HG03460 (cell line): ENCODE results near the gene KCNJ15.
"Not testable (repeated sequence)": the region's sequence is repeated elsewhere in the genome, so short reads cannot be mapped to it uniquely, and the experiment has no call there.

Source experiments
- ATAC-seq: cut with Tn5 transposase; IDR thresholded peaks from one replicate; pipeline ENCODE4 v1.9.1; 2021; ENCODE audit not compliant: unreplicated experiment

The KCNJ15 gene

DNA sequence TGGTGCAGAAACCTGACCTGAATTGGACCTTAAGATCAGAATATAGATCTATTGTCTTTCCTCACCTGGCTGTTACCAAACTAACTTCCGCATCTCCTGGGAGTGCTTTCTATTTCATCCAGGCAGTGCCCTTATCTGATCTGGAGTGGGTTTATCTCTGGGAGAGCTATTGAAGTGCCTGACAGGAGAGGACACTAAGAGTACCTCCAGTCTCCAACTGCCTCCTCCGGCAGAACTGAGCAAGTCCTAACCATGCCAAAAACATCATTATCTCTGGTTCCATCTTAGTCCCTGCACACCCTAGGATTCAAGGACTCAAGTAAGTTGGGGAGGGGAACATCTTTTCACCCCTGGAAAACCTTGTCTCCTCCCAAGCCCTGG lies 12.4 kb upstream of the KCNJ15 start:
- ATAC-seq, result no peak

DNA sequence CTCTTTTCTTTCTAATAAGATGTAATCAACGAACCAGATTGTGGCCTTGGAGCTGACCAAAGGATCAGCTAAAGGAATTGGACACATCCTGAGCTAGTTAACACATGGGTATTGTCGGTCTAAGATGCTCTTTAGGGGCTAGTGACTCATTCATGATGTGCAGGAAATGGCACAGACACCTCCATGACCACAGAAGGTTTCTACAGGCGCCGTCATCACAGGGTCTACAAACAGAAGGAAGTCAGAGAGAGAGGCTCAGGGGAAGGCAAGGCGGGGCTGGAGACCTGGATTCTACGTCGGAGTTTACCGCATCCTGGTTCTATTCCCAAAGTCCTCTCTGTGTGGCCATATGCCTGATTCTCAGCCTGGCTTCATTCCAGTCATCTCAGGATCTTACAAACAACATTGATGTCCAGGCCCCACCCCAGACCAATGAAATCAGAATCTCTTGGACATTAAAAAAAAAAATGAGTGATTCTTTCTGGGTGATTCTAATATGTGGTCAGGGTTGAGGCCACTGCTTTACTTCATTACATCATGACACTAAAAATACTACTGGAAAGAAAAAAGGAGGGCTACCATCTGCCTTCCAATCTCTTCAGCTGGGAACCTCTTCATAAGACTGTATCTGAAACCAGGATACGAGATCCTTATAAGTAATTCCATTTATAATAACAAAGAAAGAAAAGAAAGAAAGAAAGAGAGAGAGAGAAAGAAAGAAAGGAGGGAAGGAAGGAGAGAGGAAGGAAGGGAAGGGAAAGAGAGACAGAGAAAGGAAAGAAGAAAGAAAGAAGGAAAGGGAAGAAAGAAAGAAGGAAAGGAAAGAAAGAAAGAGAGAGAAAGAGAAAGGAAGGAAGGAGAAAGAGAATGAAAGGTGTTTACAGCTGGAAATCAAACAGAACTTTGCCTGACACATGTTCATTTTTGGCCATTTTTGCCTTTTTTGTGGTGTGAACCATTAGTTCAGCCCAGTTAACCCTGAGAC lies 11.6 kb upstream of the KCNJ15 start:
- ATAC-seq, result peak; percentile 83

DNA sequence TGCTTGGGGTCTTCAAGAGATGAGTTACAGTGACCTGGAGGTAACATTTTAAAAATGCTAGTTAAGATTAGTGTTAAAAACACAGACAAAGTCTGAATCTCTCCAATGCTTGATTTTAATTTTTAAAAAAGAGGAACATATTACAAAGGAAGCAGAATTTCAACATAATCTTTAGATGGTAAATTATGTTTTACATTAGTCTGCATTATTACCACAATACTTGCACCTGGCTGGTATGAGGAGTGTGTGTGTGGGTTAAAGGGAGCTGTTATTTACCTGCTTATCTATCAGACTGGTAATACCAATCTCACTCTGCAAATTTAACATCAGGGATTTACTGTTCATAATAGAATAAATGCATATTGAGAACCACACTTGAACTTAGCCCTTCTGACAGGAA lies 10.3 kb upstream of the KCNJ15 start:
- no peak for ATAC-seq

DNA sequence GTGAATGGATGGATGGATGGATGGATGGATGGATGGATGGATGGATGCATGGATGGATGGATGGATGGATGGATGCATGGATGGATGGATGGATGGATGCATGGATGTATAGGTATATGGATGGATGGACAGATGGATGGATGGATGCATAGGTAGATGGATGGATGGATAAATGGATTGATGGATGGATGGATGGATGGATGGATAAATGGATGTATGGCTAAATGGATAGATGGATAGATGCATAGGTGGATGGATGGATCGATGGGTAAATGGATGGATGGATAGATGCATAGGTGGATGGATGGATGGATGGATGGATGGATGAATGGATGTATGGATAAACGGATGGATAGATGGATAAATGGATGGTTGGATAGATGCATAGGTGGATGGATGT lies 9.7 kb upstream of the KCNJ15 start:
- ATAC-seq, result not testable (repeated sequence)

DNA sequence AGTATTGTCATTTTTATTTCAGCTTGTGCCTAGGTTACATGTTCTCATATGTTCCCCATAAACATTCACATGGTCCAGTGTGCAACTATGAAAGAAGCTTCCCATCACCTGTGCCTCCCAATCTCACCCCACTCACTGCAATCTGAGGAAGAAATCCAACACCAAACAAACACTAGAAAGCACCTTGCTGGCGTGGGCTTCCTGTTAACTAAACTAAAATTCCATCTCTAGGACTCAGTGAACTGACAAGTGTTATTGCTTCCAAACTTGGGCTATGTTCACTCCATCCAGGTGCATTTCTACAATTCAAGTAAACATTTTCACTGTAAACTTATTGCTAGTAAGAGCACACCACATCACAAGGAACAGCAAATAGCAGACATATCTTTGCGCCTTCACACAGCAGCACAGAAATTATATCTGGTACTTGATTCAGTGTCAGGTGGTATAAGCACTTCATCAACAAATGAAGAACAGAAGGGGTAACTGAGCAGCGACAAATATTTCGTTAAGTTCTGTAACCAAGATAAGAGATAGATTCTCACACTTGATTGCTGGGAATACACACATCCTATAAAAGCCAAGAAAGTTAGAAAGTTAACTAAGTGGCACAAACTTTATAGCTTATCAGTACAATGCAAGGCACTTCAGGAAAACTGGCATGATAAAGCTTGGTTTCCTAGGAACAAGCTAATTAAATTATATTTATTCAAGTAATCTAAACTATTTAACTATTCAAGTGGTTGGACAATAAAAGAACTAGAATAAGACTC lies 8.9 kb upstream of the KCNJ15 start:
- no peak for ATAC-seq

DNA sequence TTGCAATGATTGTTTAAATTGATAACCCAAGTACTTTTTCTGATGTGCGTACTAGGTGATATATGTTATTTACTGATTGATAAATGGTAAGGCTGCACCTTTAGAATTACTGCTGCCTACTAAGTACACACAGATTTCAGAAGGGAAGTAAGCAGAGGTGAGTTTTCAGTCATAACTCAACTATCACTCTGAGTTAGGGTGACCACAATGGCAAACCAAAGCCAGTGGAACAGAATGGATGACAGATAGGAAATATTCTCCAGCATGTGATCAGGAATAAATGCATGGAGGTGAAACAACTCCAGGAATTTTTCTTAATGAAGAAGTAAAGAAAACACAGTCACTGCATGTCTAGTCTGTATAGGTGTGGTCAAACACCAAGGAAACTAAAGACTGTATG lies 7.5 kb upstream of the KCNJ15 start:
- ATAC-seq, result no peak

DNA sequence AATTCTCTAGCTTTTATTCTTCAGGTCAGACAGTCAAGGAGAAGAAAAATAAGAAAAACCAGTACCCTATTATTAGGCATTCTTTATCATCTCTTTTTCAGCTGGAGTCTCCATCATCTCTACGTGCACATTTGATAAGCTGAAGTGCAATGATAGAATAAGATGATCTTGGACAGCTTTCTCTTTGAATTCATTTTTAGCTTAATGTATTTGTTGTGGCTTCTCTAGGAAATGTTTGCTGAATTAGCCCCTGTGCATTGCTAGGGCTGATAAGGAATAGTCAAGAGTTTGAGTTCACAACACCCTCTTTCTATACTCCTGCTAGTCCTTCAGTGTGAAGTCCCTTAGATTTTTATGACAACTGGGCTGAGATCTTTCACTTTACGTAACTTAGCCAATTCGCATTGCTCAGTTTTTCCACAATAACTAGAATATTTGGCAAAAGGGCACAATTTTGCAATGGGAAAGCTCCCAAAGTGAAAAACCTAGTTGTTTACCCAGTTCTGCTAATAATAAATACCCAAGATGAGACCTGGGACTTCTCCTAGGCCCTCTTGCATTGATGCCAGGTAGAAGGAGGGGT lies 7.0 kb upstream of the KCNJ15 start:
- ATAC-seq, result no peak

DNA sequence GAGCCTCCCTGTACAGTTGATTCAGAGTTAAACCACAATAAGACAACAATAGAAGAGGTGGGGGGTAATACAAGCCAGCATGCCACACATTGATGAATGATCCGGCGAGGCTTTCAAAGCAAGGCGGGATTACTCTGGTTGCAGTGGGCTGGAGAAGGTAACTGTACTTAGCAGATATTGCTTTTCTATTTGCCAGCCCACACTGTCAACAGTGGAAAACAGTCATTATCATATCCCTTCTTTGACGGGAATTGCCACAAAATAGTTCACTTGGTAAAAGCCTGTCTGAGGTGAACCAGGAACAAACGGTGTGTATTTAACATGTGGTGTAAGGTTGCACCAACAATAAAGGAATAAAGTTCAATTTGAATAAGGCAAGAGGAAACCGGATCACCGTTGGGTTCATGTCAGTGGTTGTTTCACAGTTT lies 5.8 kb upstream of the KCNJ15 start:
- ATAC-seq, result no peak

DNA sequence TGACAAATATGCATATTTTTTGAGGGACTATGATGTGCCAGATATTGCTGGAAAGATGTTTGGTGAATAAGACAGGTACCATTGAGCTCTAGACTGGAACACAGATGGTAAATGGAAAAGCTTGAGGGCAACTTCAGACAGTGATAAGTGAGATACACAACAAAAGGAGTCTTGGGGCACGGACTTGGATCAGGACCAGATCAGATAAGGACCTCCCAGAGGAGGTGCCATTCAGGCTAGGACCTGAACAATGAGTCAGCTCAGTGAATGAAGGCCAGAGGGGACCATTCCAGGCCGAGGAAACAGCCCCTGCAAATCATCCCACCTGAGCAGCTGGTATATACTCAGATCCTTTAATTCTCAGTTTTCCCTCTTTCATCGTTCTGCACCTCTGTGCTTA lies 1.8 kb upstream of the KCNJ15 start:
- no peak for ATAC-seq

DNA sequence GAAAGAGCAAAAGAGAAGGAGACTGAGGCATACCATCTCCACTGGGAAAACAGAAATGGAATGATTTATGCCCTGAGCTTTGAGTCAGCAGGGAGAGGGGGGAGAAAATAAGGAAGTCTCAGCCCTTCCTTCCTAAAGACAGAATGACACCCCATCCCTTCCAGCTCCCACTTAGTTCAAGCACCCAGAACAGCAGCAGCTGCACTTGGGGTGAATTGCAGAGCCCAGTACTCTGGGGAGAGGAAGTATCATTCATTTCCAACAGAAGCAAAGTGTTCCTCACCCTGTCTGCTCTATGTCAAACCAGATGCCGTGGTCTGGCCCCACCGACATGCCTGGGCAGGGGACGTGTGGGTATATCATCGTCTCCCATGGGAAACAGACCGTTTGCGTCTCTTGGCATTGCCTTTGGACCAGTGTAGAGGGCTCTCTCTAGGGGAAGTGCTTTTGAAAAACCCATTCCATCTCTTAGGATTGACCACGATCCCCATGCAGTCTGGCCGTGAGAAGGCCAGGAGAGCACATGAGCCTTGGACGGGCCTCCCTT lies 1.1 kb upstream of the KCNJ15 start:
- ATAC-seq, result no peak

DNA sequence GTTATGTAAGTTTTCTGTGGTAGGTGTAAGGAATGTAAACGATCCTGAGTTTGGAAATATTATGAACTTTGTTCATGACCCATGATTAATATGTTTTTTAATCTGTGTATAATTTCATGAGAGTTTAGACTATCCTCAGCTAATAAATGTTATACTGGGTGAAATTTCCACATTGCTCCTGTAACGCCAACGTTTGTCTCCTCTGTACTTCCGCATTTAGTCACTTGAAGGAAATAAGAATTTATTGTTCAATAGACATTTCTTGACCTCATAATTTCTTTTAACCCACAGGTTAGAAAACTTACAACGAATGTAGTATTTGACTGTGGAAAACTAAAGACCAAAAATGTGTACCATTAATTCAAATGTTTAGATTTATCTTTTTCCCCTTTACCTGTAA lies 876 bp downstream of the KCNJ15 start:
- no peak for ATAC-seq

DNA sequence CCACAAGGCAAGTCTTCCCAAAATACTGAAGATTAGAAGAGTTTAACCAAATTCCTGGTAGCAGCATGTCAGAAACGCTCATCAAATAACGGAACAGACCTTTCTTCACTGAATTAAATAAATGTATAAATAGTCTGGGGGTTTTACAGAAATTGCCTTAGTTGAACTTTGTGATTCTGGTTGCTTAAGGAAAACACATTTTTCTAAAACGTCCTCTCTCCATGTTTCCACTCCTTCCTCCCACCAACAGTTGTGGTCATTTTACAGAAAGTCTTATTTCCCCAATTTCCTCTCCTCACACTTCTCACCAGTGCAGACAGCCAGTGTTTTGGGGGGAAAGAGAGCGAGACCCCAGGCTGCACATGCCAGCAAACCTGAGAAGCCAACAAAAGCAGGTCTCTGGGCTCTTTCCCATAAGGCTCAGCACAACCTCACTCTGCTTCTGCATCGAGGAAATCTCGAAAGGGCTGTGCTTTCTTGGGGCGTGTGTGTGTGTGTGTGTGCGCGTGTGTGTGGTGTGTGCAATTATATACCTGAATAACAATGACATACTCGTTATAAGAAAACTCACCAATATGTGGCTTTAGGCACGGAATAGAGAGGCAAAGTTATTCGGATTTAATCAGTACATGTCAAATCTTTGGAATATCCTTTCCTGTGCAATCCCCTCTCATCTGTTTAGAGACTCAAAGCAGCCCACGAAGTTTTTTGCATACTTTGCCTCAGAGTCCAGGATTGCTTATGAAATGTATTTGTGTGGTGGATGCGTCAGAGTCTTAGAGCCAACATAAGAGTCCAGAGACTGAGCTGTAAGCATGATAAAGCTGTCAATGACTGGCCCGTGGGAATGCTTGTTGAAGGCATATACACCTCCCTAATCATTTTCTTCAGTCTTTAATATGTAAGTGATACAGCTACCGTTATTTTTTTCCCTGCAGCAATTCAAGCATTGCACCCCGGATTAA lies 2.0 kb downstream of the KCNJ15 start:
- ATAC-seq, result no peak

DNA sequence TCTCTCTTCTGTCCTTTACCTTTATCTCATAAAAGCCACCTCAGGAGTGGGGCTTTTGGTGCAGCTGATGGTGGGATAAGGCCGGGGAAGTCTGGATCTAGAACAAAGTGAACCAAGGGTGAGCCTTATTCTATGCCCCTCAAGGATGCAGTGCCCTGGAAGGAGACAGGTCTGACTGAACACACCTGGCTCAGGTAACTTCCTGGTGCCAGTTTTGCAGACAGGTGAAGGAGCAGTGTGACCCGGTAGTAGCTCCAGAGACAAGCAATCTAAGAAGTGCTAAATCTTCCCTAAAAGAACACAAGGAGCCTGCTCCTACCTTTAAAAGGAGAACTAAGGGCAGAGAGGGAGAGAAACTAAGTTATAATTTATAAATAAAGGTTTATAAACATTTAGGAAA lies 2.9 kb downstream of the KCNJ15 start:
- no peak for ATAC-seq

DNA sequence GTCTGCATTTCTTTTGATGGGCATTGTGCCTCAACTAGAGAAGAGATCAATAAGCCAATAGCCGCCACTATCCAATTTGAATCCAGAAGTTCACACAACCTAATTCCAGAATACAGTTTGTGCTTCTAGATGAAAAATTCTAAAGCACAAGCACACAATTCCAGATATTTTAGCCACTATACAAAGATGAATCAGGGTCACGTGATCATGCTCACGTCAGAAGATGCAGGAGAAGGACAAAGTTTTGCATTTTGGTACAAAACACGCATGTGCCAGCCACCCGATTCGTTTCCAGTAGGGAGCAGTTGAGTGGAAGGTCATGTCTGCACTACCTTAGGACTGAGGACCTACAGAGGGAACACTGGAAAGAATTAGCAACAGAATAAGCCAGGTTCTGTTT lies 3.6 kb downstream of the KCNJ15 start:
- no peak for ATAC-seq

DNA sequence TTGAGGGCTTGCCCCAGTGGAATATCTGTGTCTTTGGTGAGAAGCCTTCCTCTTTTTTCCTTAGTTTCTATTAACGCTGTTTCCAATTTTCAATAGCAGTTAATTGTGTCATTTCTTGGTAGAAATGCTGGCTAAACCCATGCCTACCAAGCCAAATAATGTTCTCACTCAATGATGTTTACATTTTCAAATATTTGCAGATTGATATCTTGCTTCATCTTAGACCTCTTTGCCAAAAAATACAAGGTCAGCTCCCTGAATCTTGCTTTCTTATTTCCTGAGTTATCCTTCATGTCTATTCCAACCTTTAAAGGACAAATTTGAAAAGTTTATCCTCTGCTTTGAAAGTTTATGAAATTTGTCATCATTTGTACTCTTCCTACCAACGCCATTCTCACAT lies 5.1 kb downstream of the KCNJ15 start:
- no peak for ATAC-seq

DNA sequence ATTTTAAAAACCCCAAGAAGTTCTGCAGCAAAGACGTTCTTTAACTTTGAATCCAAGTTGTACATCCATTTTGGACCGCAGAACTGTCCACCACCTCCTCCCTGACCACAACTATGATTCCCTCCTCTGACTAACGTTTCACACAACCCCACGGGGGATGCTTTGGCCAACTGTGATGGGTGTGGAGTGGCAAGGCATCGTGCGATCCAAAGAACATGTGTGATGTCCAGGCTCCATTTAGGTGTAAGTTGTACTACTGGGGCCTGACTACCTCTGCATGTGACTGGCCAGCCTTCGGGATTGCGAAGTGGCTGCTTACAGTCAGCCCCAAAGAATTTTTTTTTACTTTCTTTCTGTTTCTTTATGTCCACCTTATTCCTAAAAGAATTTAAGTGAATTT lies 6.7 kb downstream of the KCNJ15 start:
- no peak for ATAC-seq

DNA sequence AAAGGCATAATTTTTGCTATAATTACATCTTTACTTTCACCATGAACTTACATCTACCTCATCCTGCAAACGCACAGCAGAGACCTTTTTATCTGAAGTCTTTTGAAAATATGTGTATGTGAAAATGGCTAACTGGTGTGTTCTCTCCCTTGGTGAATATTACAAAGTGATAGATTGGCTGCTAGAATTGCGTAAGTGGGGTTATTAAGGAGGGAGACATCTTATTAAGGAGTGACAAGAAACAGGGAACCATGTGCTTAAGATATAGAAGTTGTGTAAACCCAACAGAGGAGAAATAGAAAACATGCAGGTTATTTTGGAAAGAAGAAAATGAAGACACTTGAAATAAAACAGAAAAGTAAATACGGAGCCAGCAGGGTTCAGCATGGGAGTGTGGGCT lies 7.8 kb downstream of the KCNJ15 start:
- ATAC-seq, result no peak

DNA sequence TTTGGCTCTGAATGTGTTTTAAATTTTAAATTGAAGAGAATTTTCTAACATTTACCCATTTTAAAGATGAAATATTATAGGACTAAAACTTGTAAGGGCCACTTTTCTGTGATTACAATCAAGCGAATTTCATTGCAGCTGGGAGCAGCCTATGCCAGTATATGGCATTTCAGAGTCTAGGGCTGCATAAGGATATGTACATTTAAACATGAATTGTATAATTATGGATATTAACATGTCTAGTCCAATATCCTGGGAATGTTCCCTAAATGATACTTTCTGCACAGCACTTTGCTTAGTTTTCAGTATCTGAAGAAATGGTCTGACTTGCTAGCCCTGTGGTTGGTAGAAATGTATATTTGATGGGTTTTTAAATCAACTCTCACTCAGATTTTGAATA lies 8.4 kb downstream of the KCNJ15 start:
- no peak for ATAC-seq

DNA sequence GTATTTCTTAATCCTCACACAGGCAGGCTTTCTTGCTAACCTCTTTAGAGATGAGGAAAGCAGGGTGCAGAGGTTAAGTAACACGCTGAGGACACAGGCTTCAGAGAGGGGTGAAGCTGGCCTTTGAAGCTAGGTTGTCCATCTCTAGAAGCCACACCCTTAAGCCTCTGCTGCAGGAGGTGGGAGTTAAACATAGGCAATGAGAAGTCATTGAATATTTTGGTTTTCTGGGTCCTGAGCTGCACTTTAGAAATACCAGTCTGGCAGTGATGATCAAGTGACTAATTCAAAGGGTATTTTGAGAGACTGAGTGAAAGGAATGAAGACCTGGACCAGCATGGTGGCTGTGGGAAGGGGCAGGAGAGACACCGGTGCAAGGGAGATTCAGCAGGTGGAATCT lies 9.9 kb downstream of the KCNJ15 start:
- ATAC-seq, result no peak

DNA sequence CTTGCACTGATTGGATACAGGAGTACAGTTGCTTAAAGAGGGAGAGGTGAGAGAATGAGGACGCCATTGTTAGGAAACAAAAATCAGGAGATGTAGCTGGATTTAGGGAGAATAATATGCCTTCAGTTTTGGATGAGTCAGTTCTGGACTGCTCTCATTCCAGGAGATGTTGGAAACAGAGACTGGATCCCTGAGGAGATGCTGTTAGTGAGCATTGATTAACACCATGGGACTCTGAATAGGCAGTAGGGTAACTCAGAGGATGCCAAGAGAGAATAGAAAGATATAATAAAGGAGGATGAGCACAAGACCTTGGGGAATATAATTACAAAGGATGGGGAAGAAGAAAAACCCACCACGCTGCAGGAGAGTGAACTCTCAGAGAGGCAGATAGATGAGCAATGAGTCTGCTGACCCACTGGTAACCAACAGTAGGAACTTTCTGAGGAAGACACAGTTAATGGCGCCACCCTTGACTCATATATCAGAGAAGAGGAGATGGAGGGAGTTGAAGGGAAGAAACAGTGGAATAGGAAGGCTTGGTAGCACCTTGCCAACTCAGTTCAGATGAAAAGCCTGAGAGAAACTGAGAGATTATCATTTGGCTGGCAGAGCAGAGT lies 10.5 kb downstream of the KCNJ15 start:
- no peak for ATAC-seq
